GDM1 (cell line): ENCODE data around the gene GP2.
"Not testable (repeated sequence)": the region's sequence is repeated elsewhere in the genome, so short reads cannot be mapped to it uniquely, and the experiment has no call there.

ENCODE experiments used
- DNase-seq: peaks from one replicate; lab custom pipeline; 2025; lab: John Stamatoyannopoulos, UW

The GP2 gene

GRCh38 chr16:20323591-20324117 lies 3.7 kb downstream of the GP2 start:
- no peak for DNase-seq

GRCh38 chr16:20322696-20323095 lies 4.6 kb downstream of the GP2 start:
- no peak for DNase-seq

- DNase-seq = no peak
Measured at GRCh38 chr16:20321671-20322070, 5.6 kb downstream of the GP2 start.

GRCh38 chr16:20321051-20321450 lies 6.3 kb downstream of the GP2 start:
- not testable (repeated sequence) for DNase-seq

- DNase-seq = no peak
Measured at GRCh38 chr16:20320592-20320991, 6.7 kb downstream of the GP2 start.

GRCh38 chr16:20320178-20320577 lies 7.1 kb downstream of the GP2 start:
- no peak for DNase-seq

GRCh38 chr16:20319406-20319805 lies 7.9 kb downstream of the GP2 start:
- no peak for DNase-seq

GRCh38 chr16:20318437-20318836 lies 8.9 kb downstream of the GP2 start:
- no peak for DNase-seq

GRCh38 chr16:20318006-20318405 lies 9.3 kb downstream of the GP2 start:
- DNase-seq = no peak

- DNase-seq = no peak
Measured at GRCh38 chr16:20317117-20317516, 10.2 kb downstream of the GP2 start.

GRCh38 chr16:20316715-20317114 lies 10.6 kb downstream of the GP2 start:
- DNase-seq = no peak

- DNase-seq = no peak
Measured at GRCh38 chr16:20315764-20316163, 11.5 kb downstream of the GP2 start.

- no peak for DNase-seq
Measured at GRCh38 chr16:20314575-20314974, 12.7 kb downstream of the GP2 start.

- DNase-seq = no peak
Measured at GRCh38 chr16:20313741-20314140, 13.6 kb downstream of the GP2 start.

GRCh38 chr16:20312536-20313095 lies 14.7 kb downstream of the GP2 start:
- not testable (repeated sequence) for DNase-seq

- DNase-seq = no peak
Measured at GRCh38 chr16:20311548-20311947, 15.8 kb downstream of the GP2 start.

- DNase-seq = no peak
Measured at GRCh38 chr16:20310421-20311395, 16.6 kb downstream of the GP2 start.

- no peak for DNase-seq
Measured at GRCh38 chr16:20309786-20310185, 17.5 kb downstream of the GP2 start.

- DNase-seq = no peak
Measured at GRCh38 chr16:20308801-20309590, 18.3 kb downstream of the GP2 start.

- DNase-seq = no peak
Measured at GRCh38 chr16:20308266-20308665, 19.0 kb downstream of the GP2 start.

GRCh38 chr16:20307791-20308190 lies 19.5 kb downstream of the GP2 start:
- DNase-seq = no peak

GRCh38 chr16:20307240-20307671 lies 20.1 kb downstream of the GP2 start:
- DNase-seq = no peak
